Fibroblast of the aortic adventitia (primary cell): Measurements from ENCODE around the gene DYNLT1. TPM values are rescaled to one million over a fixed set of nuclear protein-coding genes. Genes with fewer than 3 reads are reported as not detected.
"Not testable (repeated sequence)": the region's sequence is repeated elsewhere in the genome, so short reads cannot be mapped to it uniquely, and the experiment has no call there.

Experiments used
- DNase-seq: peaks from one replicate; pipeline ENCODE4 v3.0.0-alpha.2; 2010; ENCODE audit warnings: low read depth
- H3K4me3 ChIP-seq: 2 replicates; pipeline ENCODE4 v1.5.1; 2011; ENCODE audit warnings: low read depth, mild to moderate bottlenecking, control low read depth, low read length, moderate library complexity
- total RNA-seq: library from RNA; depleted of rRNA; stranded (reverse); fragments of >200 nt; gene quantifications from 2 replicates; pipeline ENCODE4 v1.2.3, GENCODE V29; 2012; ENCODE audit warnings: low replicate concordance
- TF ChIP-seq, protein P1 (sequence below): IDR thresholded peaks from 2 replicates; pipeline ENCODE4 v1.5.1; 2011; ENCODE audit warnings: mild to moderate bottlenecking, low read length, control low read depth, inconsistent platforms; ENCODE audit not compliant: insufficient read depth

DYNLT1 gene
- total RNA-seq, 1 donor = 138 TPM

GRCh38 chr6:158684311-158684710 is 39.8 kb upstream of the DYNLT1 start:
- DNase-seq = no peak
- TF ChIP-seq, protein P1, sequence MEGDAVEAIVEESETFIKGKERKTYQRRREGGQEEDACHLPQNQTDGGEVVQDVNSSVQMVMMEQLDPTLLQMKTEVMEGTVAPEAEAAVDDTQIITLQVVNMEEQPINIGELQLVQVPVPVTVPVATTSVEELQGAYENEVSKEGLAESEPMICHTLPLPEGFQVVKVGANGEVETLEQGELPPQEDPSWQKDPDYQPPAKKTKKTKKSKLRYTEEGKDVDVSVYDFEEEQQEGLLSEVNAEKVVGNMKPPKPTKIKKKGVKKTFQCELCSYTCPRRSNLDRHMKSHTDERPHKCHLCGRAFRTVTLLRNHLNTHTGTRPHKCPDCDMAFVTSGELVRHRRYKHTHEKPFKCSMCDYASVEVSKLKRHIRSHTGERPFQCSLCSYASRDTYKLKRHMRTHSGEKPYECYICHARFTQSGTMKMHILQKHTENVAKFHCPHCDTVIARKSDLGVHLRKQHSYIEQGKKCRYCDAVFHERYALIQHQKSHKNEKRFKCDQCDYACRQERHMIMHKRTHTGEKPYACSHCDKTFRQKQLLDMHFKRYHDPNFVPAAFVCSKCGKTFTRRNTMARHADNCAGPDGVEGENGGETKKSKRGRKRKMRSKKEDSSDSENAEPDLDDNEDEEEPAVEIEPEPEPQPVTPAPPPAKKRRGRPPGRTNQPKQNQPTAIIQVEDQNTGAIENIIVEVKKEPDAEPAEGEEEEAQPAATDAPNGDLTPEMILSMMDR = no peak

GRCh38 chr6:158680481-158680880 is 35.9 kb upstream of the DYNLT1 start:
- DNase-seq = no peak
- no peak overlapping the region for H3K4me3 ChIP-seq
- TF ChIP-seq, protein P1 = no peak

More at GRCh38 chr6:158684311-158684710, 39.8 kb upstream of the DYNLT1 start:
- no peak overlapping the region for H3K4me3 ChIP-seq

GRCh38 chr6:158680015-158680414 is 35.5 kb upstream of the DYNLT1 start:
- no peak for DNase-seq
- TF ChIP-seq, protein P1 = no peak
- no peak overlapping the region for H3K4me3 ChIP-seq

DNA sequence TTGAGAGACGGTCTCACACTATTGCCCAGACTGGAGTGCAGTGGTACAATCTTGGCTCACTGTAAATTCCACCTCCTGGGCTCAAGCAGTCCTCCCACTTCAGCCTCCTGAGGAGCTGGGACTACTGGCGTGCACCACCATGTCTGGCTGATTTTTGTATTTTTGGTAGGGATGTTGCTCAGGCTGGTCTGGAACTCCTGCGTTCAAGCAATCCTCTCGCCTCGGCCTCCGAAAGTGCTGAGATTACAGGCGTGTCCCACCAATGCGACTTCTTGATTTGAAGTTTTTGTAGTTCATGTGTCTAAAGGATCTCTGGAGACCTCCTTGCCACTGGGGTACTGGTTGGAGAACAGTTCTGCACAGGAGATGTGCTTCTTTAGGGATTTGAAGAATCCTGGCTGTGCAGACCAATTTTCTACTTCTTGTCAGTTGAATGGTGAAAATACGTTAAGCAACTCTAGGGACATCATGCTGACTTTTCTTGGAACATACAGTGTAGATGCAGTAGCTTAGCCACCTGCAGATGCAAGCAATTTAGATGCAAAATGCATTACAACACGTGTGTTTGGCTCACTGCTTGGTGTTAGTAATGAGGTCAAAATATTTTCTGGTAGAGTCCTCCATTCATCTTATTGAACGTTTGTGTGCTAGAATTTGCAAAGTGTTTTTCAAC is 33.5 kb upstream of the DYNLT1 start:
- no peak for DNase-seq
- TF ChIP-seq, protein P1 = no peak
- H3K4me3 ChIP-seq = no peak overlapping the region

DNA sequence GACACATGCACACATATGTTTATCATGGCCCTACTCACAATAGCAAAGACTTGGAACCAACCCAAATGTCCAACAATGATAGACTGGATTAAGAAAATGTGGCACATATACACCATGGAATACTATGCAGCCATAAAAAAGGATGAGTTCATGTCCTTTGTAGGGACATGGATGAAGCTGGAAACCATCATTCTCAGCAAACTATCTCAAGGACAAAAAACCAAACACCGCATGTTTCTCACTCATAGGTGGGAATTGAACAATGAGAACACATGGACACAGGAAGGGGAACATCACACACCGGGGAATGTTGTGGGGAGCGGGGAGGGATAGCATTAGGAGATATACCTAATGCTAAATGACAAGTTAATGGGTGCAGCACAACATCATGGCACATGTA is 32.6 kb upstream of the DYNLT1 start:
- not testable (repeated sequence) for H3K4me3 ChIP-seq, DNase-seq

- no peak for DNase-seq
- TF ChIP-seq, protein P1 = no peak
- no peak overlapping the region for H3K4me3 ChIP-seq
These were observed 30.0 kb upstream of the DYNLT1 start for GRCh38 chr6:158674342-158675131.

DNA sequence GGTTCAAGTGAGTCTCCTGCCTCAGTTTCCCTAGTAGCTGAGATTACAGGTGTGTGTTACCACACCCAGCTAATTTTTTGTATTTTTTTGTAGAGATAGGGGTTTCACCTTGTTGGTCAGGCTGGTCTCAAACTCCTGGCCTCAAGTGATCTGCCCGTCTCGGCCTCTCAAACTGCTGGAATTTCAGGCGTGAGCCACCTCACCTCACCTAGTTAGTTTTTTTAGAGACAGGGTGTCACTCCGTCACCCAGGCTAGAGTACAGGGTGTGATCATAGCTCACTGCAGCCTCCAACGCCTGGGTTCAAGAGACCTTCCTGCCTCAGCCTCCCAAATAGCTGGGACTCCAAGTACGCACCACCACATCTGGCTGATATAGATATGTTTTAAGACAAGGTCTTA is 28.2 kb upstream of the DYNLT1 start:
- DNase-seq = no peak
- H3K4me3 ChIP-seq = no peak overlapping the region
- TF ChIP-seq, protein P1 = no peak

GRCh38 chr6:158672119-158672518 is 27.6 kb upstream of the DYNLT1 start:
- not testable (repeated sequence) for DNase-seq, H3K4me3 ChIP-seq
